Endothelial cell (in vitro differentiated cells): ENCODE measurements around the gene SDK2. TPM values are rescaled to one million over a fixed set of nuclear protein-coding genes. Genes with fewer than 3 reads are reported as not detected.

ENCODE experiments used
- DNase-seq: peaks from one replicate; pipeline ENCODE4 v3.0.0; 2021; ENCODE audit warnings: low spot score
- H3K27ac Mint-ChIP-seq: one replicate; pipeline ENCODE4 v1.8.0; 2021; ENCODE audit warnings: mixed read lengths, inconsistent platforms; ENCODE audit not compliant: unreplicated experiment
- H3K27me3 Mint-ChIP-seq: one replicate; pipeline ENCODE4 v1.8.0; 2021; ENCODE audit warnings: mild to moderate bottlenecking, moderate library complexity, mixed read lengths, inconsistent platforms; ENCODE audit not compliant: unreplicated experiment
- H3K36me3 Mint-ChIP-seq: one replicate; pipeline ENCODE4 v1.8.0; 2021; ENCODE audit warnings: mild to moderate bottlenecking, low read depth, mixed read lengths, inconsistent platforms; ENCODE audit not compliant: unreplicated experiment
- H3K4me1 Mint-ChIP-seq: one replicate; pipeline ENCODE4 v1.8.0; 2021; ENCODE audit warnings: mild to moderate bottlenecking, mixed read lengths, inconsistent platforms; ENCODE audit not compliant: unreplicated experiment
- H3K4me3 Mint-ChIP-seq: one replicate; pipeline ENCODE4 v1.8.0; 2021; ENCODE audit warnings: mild to moderate bottlenecking, mixed read lengths, inconsistent platforms; ENCODE audit not compliant: unreplicated experiment
- H3K9me3 Mint-ChIP-seq: one replicate; pipeline ENCODE4 v1.8.0; 2021; ENCODE audit warnings: mixed read lengths, inconsistent platforms; ENCODE audit not compliant: unreplicated experiment
- total RNA-seq: library from RNA; stranded (reverse); fragmentation: NEBNext Ultra II Directional; extraction: Animal tissue kit (Norgen Biotek cat#: 25700); gene quantifications from one replicate; pipeline ENCODE4 v1.2.1, GENCODE V29; 2021; ENCODE audit not compliant: unreplicated experiment
- TF ChIP-seq, protein P1 (sequence below): fragments of 200-600 bp; sonication (generic); IDR thresholded peaks from one replicate; pipeline ENCODE4 v1.5.0; 2021; ENCODE audit warnings: antibody characterized with exemption; ENCODE audit not compliant: unreplicated experiment

The SDK2 gene
- total RNA-seq, 1 donor from 2014 or later: 2.4 TPM

DNA sequence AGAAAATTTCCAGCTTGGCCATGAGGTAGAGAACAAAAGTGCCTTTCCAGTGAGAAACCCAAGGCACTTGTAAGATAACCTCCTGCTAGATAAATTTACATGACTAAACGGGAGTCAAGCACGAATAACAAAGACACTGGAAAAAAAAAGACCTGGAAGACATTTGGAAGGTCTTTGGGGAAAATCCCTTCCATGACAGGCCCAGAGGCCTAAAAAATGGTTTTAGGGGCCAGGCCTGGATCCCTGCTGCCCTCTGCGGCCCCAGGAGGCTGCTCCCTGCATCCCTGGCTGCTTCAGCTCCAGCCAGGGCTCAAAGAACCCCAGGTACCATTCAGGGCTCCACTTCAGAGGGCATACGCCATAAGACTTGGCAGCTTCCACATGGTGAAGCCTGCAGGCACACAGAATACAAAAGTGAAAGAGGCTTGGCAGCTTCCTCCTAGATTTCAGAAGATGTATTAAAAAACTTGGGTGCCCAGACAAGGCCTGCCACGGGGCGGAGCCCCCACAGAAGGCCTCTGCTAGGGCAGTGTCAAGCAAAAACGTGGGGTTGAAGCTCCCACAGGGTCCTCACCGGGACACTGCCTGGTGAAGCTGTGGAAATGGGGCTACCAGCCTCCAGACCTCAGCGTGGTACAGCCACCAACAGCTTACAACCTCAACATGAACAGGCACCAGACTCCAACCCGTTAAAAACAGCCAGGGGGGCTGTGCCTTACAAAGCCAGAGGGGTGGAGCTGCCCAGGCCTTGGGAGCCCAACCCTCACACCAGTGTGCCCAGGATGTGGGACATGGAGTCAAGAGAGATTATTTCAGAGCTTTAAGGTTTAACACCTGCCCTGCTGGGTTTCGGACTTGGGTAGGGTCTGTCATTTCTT lies 77.1 kb downstream of the SDK2 start:
- Mint-ChIP-seq H3K36me3 (no peaks in the 10 kb centered on the region), H3K27ac (no peak overlapping the region), H3K4me3 (no peak overlapping the region), H3K9me3 (no peaks in the 10 kb centered on the region), H3K27me3 (no peaks in the 10 kb centered on the region), H3K4me1 (no peaks in the 10 kb centered on the region)
- TF ChIP-seq, protein P1, sequence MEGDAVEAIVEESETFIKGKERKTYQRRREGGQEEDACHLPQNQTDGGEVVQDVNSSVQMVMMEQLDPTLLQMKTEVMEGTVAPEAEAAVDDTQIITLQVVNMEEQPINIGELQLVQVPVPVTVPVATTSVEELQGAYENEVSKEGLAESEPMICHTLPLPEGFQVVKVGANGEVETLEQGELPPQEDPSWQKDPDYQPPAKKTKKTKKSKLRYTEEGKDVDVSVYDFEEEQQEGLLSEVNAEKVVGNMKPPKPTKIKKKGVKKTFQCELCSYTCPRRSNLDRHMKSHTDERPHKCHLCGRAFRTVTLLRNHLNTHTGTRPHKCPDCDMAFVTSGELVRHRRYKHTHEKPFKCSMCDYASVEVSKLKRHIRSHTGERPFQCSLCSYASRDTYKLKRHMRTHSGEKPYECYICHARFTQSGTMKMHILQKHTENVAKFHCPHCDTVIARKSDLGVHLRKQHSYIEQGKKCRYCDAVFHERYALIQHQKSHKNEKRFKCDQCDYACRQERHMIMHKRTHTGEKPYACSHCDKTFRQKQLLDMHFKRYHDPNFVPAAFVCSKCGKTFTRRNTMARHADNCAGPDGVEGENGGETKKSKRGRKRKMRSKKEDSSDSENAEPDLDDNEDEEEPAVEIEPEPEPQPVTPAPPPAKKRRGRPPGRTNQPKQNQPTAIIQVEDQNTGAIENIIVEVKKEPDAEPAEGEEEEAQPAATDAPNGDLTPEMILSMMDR: no peak
- DNase-seq: no peak

DNA sequence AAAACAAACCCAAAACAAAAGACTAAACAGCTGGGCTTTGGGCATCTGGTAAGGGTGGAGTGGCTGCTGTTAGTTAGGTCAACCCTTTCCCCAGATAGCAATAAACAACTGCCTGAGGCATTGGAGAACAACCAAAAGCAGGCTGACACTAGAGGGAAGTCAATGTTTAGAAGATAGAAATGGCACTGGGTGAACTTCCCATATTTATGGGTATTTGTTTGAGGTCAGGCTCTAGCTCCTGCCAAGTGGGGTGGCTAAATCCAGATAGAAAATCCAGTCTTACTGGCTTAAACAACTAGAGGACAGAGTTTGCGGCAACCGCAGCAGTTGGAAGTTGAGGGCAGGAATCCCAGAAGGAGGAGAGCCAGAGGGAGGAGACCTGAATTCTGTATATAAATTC lies 79.4 kb downstream of the SDK2 start:
- H3K36me3 Mint-ChIP-seq: no peaks in the 10 kb centered on the region
- no peak overlapping the region for H3K27ac Mint-ChIP-seq
- TF ChIP-seq, protein P1: no peak
- DNase-seq: no peak
- H3K4me3 Mint-ChIP-seq: no peak overlapping the region
- no peaks in the 10 kb centered on the region for H3K27me3 Mint-ChIP-seq
- H3K4me1 Mint-ChIP-seq: no peaks in the 10 kb centered on the region
- H3K9me3 Mint-ChIP-seq: no peaks in the 10 kb centered on the region

DNA sequence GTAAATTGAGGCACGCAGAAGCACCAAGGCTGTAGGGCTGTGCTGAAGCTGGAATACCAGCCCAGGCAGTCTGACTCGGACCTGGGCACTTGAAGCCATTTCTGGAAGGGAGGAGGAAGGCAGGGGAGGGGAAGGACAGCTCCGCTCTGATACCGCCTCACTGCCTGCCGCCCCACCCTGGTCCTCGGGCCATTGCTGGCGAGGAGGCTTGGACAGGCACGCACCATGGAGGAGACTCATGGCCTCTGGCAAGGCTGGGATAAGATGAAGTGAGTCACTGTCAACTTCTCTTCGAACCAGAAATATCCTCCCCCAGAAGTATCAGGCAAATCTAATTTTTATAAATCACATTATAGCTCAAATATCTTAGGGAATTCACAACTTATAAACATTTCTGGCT lies 81.3 kb downstream of the SDK2 start:
- DNase-seq: no peak
- TF ChIP-seq, protein P1: no peak
- H3K27me3 Mint-ChIP-seq: peaks cover 3% of the 10 kb centered on the region
- H3K4me1 Mint-ChIP-seq: peaks cover 6% of the 10 kb centered on the region
- no peak overlapping the region for H3K27ac Mint-ChIP-seq
- H3K4me3 Mint-ChIP-seq: no peak overlapping the region
- no peaks in the 10 kb centered on the region for H3K36me3 Mint-ChIP-seq
- no peaks in the 10 kb centered on the region for H3K9me3 Mint-ChIP-seq

DNA sequence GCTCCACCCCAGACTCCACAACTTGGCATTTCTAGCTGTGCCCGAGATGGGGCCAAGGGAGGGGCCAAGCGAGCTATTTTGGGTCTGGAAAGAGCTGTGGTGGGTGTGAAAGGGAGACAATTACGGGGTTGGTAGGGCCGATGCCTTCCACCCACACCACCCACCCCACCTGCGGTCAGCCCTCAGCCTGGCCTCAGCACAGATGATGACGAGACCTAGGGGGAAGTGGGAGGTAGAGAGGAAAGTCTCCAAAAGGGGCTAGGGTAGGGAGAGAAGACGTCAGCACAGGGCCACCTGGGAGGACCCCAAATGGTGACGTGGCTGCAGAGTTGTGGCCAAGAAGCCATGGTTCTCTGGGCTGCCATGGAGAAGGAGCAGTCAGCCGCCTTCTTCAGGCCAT lies 83.1 kb downstream of the SDK2 start:
- Mint-ChIP-seq H3K9me3 (no peaks in the 10 kb centered on the region), H3K27me3 (peaks cover 3% of the 10 kb centered on the region), H3K4me3 (no peak overlapping the region), H3K27ac (no peak overlapping the region), H3K36me3 (no peaks in the 10 kb centered on the region), H3K4me1 (peaks cover 8% of the 10 kb centered on the region)
- TF ChIP-seq, protein P1: no peak
- no peak for DNase-seq

DNA sequence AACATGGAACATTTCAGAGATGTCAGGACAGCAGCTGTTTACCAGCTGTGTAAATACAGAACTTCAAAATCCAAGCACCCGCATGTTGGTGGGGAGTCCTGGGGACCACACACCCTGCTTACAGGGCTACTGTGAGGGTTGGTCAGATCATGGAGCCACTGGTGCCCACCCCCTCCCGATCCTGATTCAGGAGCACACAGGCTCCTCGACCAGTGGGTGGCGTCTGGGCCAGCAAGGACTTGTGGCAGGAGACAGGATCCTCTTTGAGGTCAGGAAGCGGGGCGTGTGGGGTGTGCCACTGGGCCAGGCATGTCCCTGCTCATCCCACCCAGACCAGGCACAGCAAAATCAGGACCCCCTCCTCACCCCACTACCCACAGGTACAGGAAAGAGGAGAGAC lies 83.6 kb downstream of the SDK2 start:
- TF ChIP-seq, protein P1: no peak
- H3K27me3 Mint-ChIP-seq: peaks cover 3% of the 10 kb centered on the region
- no peaks in the 10 kb centered on the region for H3K9me3 Mint-ChIP-seq
- H3K4me1 Mint-ChIP-seq: peaks cover 8% of the 10 kb centered on the region
- DNase-seq: no peak
- no peak overlapping the region for H3K27ac Mint-ChIP-seq
- no peak overlapping the region for H3K4me3 Mint-ChIP-seq
- H3K36me3 Mint-ChIP-seq: no peaks in the 10 kb centered on the region
